Measurements from ENCODE around the gene TRIO. TPM values are rescaled to one million over a fixed set of nuclear protein-coding genes. Genes with fewer than 3 reads are reported as not detected.

Gene TRIO
- total RNA-seq, 1 donor from 2014 or later, result 71.6 TPM

DNA sequence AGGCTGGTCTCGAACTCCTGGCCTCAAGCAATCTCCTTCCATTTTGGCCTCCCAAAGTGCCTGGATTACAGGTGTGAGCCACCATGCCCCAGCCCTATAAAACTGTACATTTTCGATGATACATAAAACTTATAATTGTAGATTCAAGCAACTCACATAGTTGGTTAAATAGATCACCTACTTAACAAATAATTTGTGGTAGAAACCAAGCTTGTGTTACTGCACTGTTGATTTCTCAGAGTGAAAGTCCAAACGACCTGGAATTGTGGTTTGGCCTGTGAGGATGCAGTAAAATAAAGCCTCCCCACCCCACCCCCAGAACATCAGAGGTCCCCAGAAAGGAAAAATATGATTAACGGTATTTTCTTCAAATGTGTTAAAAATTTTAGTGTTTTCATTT, 92.7 kb downstream of the TRIO start:
- no peaks in the 10 kb centered on the region for H3K36me3 ChIP-seq (ENCODE audit: control insufficient read depth, insufficient read depth, low read length)
- FAIRE-seq, result no peak

DNA sequence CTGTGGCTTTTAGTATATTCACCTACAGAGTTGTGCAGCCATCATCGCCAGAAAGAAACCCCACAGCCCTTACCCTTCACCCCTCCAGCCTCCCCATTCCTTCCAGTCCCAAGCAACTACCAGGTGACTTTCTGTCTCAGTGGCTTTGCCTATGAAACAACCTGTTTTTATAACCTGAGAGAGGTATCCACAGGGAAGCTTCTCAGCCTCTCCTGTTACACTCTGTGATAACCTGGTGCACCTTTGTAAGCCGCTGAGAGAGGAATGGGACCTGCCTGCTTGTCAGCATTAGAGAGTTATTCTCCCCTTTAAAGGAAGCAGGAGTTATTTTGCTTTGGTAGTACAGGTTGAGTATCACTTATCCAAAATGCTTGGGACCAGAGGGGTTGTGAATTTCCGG, 93.6 kb downstream of the TRIO start:
- FAIRE-seq, result no peak

More for the DNA sequence above, 92.7 kb downstream of the TRIO start:
- no peak overlapping the region for H3K4me3 ChIP-seq (ENCODE audit: low read depth, low read length)
- TF ChIP-seq, protein P1, sequence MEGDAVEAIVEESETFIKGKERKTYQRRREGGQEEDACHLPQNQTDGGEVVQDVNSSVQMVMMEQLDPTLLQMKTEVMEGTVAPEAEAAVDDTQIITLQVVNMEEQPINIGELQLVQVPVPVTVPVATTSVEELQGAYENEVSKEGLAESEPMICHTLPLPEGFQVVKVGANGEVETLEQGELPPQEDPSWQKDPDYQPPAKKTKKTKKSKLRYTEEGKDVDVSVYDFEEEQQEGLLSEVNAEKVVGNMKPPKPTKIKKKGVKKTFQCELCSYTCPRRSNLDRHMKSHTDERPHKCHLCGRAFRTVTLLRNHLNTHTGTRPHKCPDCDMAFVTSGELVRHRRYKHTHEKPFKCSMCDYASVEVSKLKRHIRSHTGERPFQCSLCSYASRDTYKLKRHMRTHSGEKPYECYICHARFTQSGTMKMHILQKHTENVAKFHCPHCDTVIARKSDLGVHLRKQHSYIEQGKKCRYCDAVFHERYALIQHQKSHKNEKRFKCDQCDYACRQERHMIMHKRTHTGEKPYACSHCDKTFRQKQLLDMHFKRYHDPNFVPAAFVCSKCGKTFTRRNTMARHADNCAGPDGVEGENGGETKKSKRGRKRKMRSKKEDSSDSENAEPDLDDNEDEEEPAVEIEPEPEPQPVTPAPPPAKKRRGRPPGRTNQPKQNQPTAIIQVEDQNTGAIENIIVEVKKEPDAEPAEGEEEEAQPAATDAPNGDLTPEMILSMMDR (IDR thresholded peaks at IDR 0.05; ENCODE audit: insufficient read depth, low read length, severe bottlenecking), result no peak
- DNase-seq (ENCODE audit: low read depth), result no peak
- no peaks in the 10 kb centered on the region for H3K27me3 ChIP-seq (ENCODE audit: control insufficient read depth, insufficient read depth, low read length)

DNA sequence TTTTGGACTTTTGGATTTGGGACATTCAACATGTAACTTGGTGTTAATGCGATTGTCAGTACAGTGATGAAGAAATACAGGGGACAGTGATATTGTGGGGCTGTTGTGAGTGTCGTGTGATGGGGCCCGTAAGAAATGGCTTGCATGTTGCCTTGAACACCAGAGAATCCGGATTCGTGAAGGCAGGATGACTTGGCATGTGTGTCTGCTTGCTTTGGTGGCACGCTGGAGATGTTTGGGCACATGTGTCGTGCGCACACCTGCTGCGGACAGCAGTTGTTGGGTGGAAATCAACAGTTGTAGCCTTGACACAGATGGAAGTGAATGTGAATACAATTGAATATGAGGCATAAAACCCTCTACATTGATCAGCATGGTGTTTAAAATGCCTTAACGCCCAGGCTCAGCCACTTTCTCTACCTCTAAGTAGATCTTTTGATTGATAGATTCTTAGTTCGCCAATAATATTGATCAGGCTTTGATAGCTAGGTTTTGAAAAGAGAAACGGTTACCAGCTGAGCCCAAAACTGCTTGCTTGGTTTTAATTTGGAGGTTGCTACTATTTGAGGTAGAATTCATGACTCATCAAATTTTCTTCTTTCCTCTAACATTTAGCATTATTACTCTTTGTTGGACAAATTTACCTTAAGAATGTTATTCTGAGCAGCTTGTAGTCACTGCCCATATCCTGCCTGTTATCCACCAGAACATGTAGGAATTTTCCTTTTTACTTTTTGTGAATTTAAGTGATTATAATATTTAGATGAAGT, 94.4 kb downstream of the TRIO start:
- Histone ChIP-seq H3K36me3 (ENCODE audit: control insufficient read depth, insufficient read depth, low read length) (no peaks in the 10 kb centered on the region), H3K4me3 (ENCODE audit: low read depth, low read length) (no peak overlapping the region), H3K27me3 (ENCODE audit: control insufficient read depth, insufficient read depth, low read length) (no peaks in the 10 kb centered on the region)
- no peak for FAIRE-seq
- TF ChIP-seq, protein P1 (IDR thresholded peaks at IDR 0.05; ENCODE audit: insufficient read depth, low read length, severe bottlenecking), result no peak
- DNase-seq (ENCODE audit: low read depth), result no peak

More for the DNA sequence above, 93.6 kb downstream of the TRIO start:
- no peaks in the 10 kb centered on the region for H3K27me3 ChIP-seq (ENCODE audit: control insufficient read depth, insufficient read depth, low read length)
- no peaks in the 10 kb centered on the region for H3K36me3 ChIP-seq (ENCODE audit: control insufficient read depth, insufficient read depth, low read length)
- no peak for DNase-seq (ENCODE audit: low read depth)
- TF ChIP-seq, protein P1 (IDR thresholded peaks at IDR 0.05; ENCODE audit: insufficient read depth, low read length, severe bottlenecking), result no peak
- no peak overlapping the region for H3K4me3 ChIP-seq (ENCODE audit: low read depth, low read length)

DNA sequence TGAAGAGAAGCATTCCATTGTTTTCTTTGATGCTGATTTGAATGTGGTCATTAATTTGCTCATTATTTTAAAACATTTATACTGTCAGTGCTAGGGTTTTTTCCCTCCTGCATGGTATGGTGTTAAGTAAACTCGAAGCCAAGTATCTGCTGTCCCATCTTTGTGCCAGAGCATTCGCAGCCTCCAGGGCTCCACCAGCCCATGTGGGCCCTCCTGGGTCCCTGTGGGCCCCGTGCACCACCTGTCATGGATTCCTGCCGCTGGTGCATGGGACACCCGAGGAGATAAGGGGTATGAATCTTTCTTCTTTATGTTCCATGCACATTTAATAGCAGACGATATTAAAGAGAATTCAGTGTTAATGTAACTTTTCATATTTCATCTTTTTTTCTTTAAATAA, 95.1 kb downstream of the TRIO start:
- peaks cover 2% of the 10 kb centered on the region for H3K36me3 ChIP-seq (ENCODE audit: control insufficient read depth, insufficient read depth, low read length)
- no peaks in the 10 kb centered on the region for H3K27me3 ChIP-seq (ENCODE audit: control insufficient read depth, insufficient read depth, low read length)
- TF ChIP-seq, protein P1 (IDR thresholded peaks at IDR 0.05; ENCODE audit: insufficient read depth, low read length, severe bottlenecking), result no peak
- DNase-seq (ENCODE audit: low read depth) (no peak), FAIRE-seq (no peak)
- H3K4me3 ChIP-seq (ENCODE audit: low read depth, low read length), result no peak overlapping the region

DNA sequence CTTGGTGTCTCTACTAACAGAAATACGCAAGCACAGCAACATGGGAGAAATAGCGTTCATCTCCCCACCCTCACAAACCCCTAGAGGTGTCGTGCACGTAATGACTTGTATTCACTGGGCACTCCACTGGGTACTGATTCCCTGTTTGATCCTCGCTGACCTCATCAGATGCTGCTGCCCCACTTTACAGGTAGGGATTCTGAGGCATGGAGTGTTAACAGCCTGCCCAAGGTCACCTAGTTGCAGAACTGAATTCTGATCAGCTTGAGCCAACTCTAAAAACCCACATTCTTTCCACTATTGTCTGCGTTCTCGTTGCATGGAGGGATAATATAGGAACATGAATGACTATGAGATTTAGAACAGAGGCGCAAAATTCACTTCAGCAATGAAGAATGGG, 96.3 kb downstream of the TRIO start:
- Histone ChIP-seq H3K36me3 (ENCODE audit: control insufficient read depth, insufficient read depth, low read length) (peaks cover 2% of the 10 kb centered on the region), H3K4me3 (ENCODE audit: low read depth, low read length) (no peak overlapping the region), H3K27me3 (ENCODE audit: control insufficient read depth, insufficient read depth, low read length) (no peaks in the 10 kb centered on the region)
- FAIRE-seq, result no peak
- TF ChIP-seq, protein P1 (IDR thresholded peaks at IDR 0.05; ENCODE audit: insufficient read depth, low read length, severe bottlenecking), result no peak
- no peak for DNase-seq (ENCODE audit: low read depth)

DNA sequence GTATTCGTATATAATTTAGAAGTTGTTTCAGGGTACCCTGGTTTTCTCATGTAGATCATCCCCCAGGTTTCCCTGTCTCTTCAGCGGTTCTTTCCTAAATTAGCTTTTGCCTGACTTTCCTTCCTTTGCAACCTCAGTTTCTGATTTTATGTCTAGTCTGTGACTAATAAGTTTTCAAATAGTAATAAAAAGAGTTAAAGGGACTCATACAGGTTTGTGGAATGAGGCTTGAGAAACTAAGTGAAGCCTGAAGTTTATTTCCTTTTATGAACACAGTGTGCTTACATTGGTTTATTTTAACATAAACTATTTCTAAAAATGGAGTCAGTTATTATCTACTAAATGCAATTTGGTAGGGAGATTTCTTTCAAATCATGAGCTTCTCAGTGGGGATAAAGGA, 96.8 kb downstream of the TRIO start:
- Histone ChIP-seq H3K36me3 (ENCODE audit: control insufficient read depth, insufficient read depth, low read length) (peaks cover 2% of the 10 kb centered on the region), H3K27me3 (ENCODE audit: control insufficient read depth, insufficient read depth, low read length) (no peaks in the 10 kb centered on the region), H3K4me3 (ENCODE audit: low read depth, low read length) (no peak overlapping the region)
- no peak for FAIRE-seq
- no peak for DNase-seq (ENCODE audit: low read depth)
- TF ChIP-seq, protein P1 (IDR thresholded peaks at IDR 0.05; ENCODE audit: insufficient read depth, low read length, severe bottlenecking), result no peak
